Measurements from ENCODE around the gene HRH1. TPM values are rescaled to one million over a fixed set of nuclear protein-coding genes. Genes with fewer than 3 reads are reported as not detected.

HRH1 gene
- total and polyA plus RNA-seq, 4 donors = 2.3 to 8.3 (median 4.6) TPM

DNA sequence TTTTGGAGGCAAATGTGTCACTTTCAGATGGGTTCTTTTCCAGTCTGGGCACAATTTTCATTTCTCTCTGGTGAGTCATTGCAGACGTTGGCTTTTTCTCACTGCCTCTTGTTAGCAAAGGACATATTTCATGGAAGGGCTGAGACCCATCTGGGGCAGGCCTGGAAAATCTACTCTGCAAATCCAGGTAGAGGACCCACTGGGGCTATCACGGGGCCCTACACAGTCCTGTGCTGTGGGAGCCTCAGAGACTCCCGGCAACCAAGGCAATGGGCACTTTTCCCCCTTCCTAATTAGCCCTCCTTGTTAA, 58.0 kb downstream of the HRH1 start:
- Histone ChIP-seq H3K36me3 (ENCODE audit: control insufficient read depth in 4 of 4, insufficient read depth in 4 of 4, low read length in 4 of 4) (no peaks in the 10 kb centered on the region), H3K4me1 (ENCODE audit: control insufficient read depth in 5 of 5, insufficient read depth in 5 of 5, low read length in 5 of 5) (peaks cover 0 to 7% (median 0%) of the 10 kb centered on the region in 5 donors), H3K4me3 (no peak overlapping the region), H3K9me3 (ENCODE audit: control insufficient read depth in 4 of 4, insufficient read depth in 3 of 4, low read length in 3 of 4) (no peaks in the 10 kb centered on the region), H3K27ac (ENCODE audit: low read depth in 1 of 2, low read length in 1 of 2) (no peak overlapping the region), H3K9ac (ENCODE audit: insufficient read depth in 1 of 2, low read length in 2 of 2) (no peak overlapping the region), H3K27me3 (ENCODE audit: control insufficient read depth in 3 of 3, insufficient read depth in 3 of 3, low read length in 2 of 3) (peaks cover 0 to 3% (median 0%) of the 10 kb centered on the region in 3 donors)
- DNase-seq = no peak
- 65 to 76% methylated on average over 3 of the region's 3 CpGs for WGBS, 2 donors
- TF ChIP-seq CTCF (IDR thresholded peaks at IDR 0.05; ENCODE audit: control extremely low read depth, extremely low read depth) = no peak
- ATAC-seq (ENCODE audit: insufficient read depth, low FRiP score) = no peak

DNA sequence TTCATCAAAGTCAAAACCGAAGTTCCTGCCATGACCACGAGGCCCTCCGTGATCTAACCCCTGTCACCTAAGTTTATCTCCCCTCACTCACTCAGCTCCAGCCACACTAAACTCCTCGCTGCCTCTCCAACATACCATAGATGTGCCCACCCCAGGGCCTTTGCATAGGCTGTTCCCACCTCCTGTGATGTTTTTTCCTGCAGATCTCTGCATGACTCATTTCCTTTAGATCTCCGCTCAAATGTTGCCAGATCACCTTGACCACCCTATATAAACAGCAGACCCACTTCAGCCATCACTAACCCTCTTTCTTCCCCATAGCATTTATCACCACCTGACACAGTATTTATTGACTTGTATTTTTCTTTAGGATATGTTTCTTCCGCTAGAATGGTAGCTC, 58.5 kb downstream of the HRH1 start:
- Histone ChIP-seq H3K27me3 (ENCODE audit: control insufficient read depth in 3 of 3, insufficient read depth in 3 of 3, low read length in 2 of 3) (peaks cover 0 to 3% (median 0%) of the 10 kb centered on the region in 3 donors), H3K4me3 (no peak overlapping the region), H3K4me1 (ENCODE audit: control insufficient read depth in 5 of 5, insufficient read depth in 5 of 5, low read length in 5 of 5) (peaks cover 0 to 6% (median 0%) of the 10 kb centered on the region in 5 donors), H3K27ac (ENCODE audit: low read depth in 1 of 2, low read length in 1 of 2) (no peak overlapping the region), H3K9me3 (ENCODE audit: control insufficient read depth in 4 of 4, insufficient read depth in 3 of 4, low read length in 3 of 4) (no peaks in the 10 kb centered on the region), H3K36me3 (ENCODE audit: control insufficient read depth in 4 of 4, insufficient read depth in 4 of 4, low read length in 4 of 4) (no peaks in the 10 kb centered on the region), H3K9ac (ENCODE audit: insufficient read depth in 1 of 2, low read length in 2 of 2) (no peak overlapping the region)
- DNase-seq (no peak), ATAC-seq (ENCODE audit: insufficient read depth, low FRiP score) (no peak)
- 91 to 95% methylated on average over 6 of the region's 6 CpGs for WGBS, 2 donors
- TF ChIP-seq CTCF (IDR thresholded peaks at IDR 0.05; ENCODE audit: control extremely low read depth, extremely low read depth) = no peak

DNA sequence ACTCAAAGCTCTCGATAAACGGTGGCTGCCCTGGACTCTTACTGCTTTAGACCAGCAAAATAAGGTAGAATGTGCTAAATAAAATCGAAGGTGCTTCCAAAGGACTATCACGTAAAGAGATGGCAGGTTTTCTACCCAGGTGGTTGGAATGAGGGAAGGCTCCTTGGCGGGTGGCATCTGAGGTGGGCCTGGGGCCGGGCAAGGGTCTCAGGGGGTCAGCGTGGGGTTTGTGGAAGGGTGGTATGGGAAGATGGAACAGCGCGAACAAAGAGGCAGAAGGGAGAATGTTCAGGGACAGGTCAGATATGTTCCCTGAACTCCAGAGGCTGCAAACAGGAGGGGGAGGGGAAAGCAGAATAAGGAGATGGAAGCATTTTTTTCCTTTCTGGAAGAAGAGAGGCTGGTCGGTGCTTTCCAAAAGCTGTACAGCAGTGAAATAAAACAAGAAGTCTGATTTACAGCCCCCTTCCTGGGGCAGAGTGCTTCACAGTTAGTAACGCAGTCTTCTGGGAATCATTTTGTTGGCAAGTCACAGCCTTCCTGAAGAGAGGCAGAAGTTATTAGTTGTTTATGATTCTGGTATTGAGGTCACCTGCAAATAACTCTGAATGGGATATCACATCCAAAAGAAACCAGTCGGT, 59.6 kb downstream of the HRH1 start:
- Histone ChIP-seq H3K27me3 (ENCODE audit: control insufficient read depth in 3 of 3, insufficient read depth in 3 of 3, low read length in 2 of 3) (peaks cover 0 to 3% (median 0%) of the 10 kb centered on the region in 3 donors), H3K9me3 (ENCODE audit: control insufficient read depth in 4 of 4, insufficient read depth in 3 of 4, low read length in 3 of 4) (no peaks in the 10 kb centered on the region), H3K4me3 (no peak overlapping the region), H3K27ac (ENCODE audit: low read depth in 1 of 2, low read length in 1 of 2) (no peak overlapping the region), H3K4me1 (ENCODE audit: control insufficient read depth in 5 of 5, insufficient read depth in 5 of 5, low read length in 5 of 5) (peaks cover 0 to 6% (median 0%) of the 10 kb centered on the region in 5 donors), H3K36me3 (ENCODE audit: control insufficient read depth in 4 of 4, insufficient read depth in 4 of 4, low read length in 4 of 4) (no peaks in the 10 kb centered on the region), H3K9ac (ENCODE audit: insufficient read depth in 1 of 2, low read length in 2 of 2) (no peak overlapping the region)
- ATAC-seq (ENCODE audit: insufficient read depth, low FRiP score) = no peak
- no peak for DNase-seq
- TF ChIP-seq CTCF (IDR thresholded peaks at IDR 0.05; ENCODE audit: control extremely low read depth, extremely low read depth) = no peak
- 81 to 84% methylated on average over 12 of the region's 12 CpGs for WGBS, 2 donors
